ENCODE results near the gene SSX2IP.
A peak's percentile ranks its signal among the peaks of the same experiment; 100 is the strongest.

The SSX2IP gene

GRCh38 chr1:84603941-84604830, 86.1 kb downstream of the SSX2IP start:
- Histone ChIP-seq H3K9ac (ENCODE audit: low read length) (no peak overlapping the region), H3K4me2 (ENCODE audit: low read length) (no peak overlapping the region), H3K36me3 (ENCODE audit: insufficient read depth, low read length) (no peaks in the 10 kb centered on the region), H3K27ac (ENCODE audit: low read depth, low read length, poor library complexity, severe bottlenecking) (no peak overlapping the region), H3F3A (ENCODE audit: insufficient read depth, low read length) (no peaks in the 10 kb centered on the region), H3K9me2 (ENCODE audit: low read depth, low read length) (no peaks in the 10 kb centered on the region), H2AFZ (ENCODE audit: low read length) (no peak overlapping the region), H3K9me3 (ENCODE audit: low read length) (peaks cover 17% of the 10 kb centered on the region), H3K4me3 (ENCODE audit: low read depth, low read length, poor library complexity, severe bottlenecking) (no peak overlapping the region), H4K20me1 (ENCODE audit: insufficient read depth, low read length) (no peaks in the 10 kb centered on the region), H3K79me2 (ENCODE audit: insufficient read depth, low read length) (no peaks in the 10 kb centered on the region), H3K4me1 (ENCODE audit: insufficient read depth, low read length, severe bottlenecking) (no peaks in the 10 kb centered on the region), H3K27me3 (ENCODE audit: insufficient read depth, low read length) (no peaks in the 10 kb centered on the region)
- TF ChIP-seq CTCF (IDR thresholded peaks at IDR 0.05; ENCODE audit: low read length) (peak; percentile 9; the same call in 1 of the 2 replicates), EZH2 (IDR thresholded peaks at IDR 0.05; ENCODE audit: borderline replicate concordance, low read length) (no peak)

- Histone ChIP-seq H3K9me3 (ENCODE audit: low read length) (peaks cover 17% of the 10 kb centered on the region), H3K4me1 (ENCODE audit: insufficient read depth, low read length, severe bottlenecking) (no peaks in the 10 kb centered on the region), H3K9me2 (ENCODE audit: low read depth, low read length) (no peaks in the 10 kb centered on the region), H3K36me3 (ENCODE audit: insufficient read depth, low read length) (no peaks in the 10 kb centered on the region), H3K9ac (ENCODE audit: low read length) (no peak overlapping the region), H2AFZ (ENCODE audit: low read length) (no peak overlapping the region), H3F3A (ENCODE audit: insufficient read depth, low read length) (no peaks in the 10 kb centered on the region), H3K4me2 (ENCODE audit: low read length) (no peak overlapping the region), H3K27ac (ENCODE audit: low read depth, low read length, poor library complexity, severe bottlenecking) (no peak overlapping the region), H3K4me3 (ENCODE audit: low read depth, low read length, poor library complexity, severe bottlenecking) (no peak overlapping the region), H3K27me3 (ENCODE audit: insufficient read depth, low read length) (no peaks in the 10 kb centered on the region), H3K79me2 (ENCODE audit: insufficient read depth, low read length) (no peaks in the 10 kb centered on the region), H4K20me1 (ENCODE audit: insufficient read depth, low read length) (no peaks in the 10 kb centered on the region)
- TF ChIP-seq EZH2 (IDR thresholded peaks at IDR 0.05; ENCODE audit: borderline replicate concordance, low read length) (no peak), CTCF (IDR thresholded peaks at IDR 0.05; ENCODE audit: low read length) (no peak)
Observed at GRCh38 chr1:84603223-84603622, 87.0 kb downstream of the SSX2IP start.

GRCh38 chr1:84600796-84601195, 89.5 kb downstream of the SSX2IP start:
- Histone ChIP-seq H3K4me2 (ENCODE audit: low read length) (no peak overlapping the region), H4K20me1 (ENCODE audit: insufficient read depth, low read length) (no peaks in the 10 kb centered on the region), H3K27ac (ENCODE audit: low read depth, low read length, poor library complexity, severe bottlenecking) (no peak overlapping the region), H3K4me1 (ENCODE audit: insufficient read depth, low read length, severe bottlenecking) (no peaks in the 10 kb centered on the region), H3K36me3 (ENCODE audit: insufficient read depth, low read length) (no peaks in the 10 kb centered on the region), H3K4me3 (ENCODE audit: low read depth, low read length, poor library complexity, severe bottlenecking) (no peak overlapping the region), H2AFZ (ENCODE audit: low read length) (no peak overlapping the region), H3K9me3 (ENCODE audit: low read length) (peaks cover 17% of the 10 kb centered on the region), H3F3A (ENCODE audit: insufficient read depth, low read length) (no peaks in the 10 kb centered on the region), H3K27me3 (ENCODE audit: insufficient read depth, low read length) (no peaks in the 10 kb centered on the region), H3K79me2 (ENCODE audit: insufficient read depth, low read length) (no peaks in the 10 kb centered on the region), H3K9me2 (ENCODE audit: low read depth, low read length) (no peaks in the 10 kb centered on the region), H3K9ac (ENCODE audit: low read length) (no peak overlapping the region)
- no peak for TF ChIP-seq EZH2 (IDR thresholded peaks at IDR 0.05; ENCODE audit: borderline replicate concordance, low read length)
- TF ChIP-seq CTCF (IDR thresholded peaks at IDR 0.05; ENCODE audit: low read length) = no peak
